Activated CD8-positive, alpha-beta memory T cell treated with anti-CD3 and anti-CD28 coated beads for 24 hours (primary cell): ENCODE data around the gene DFFB.
"Not testable (repeated sequence)": the region's sequence is repeated elsewhere in the genome, so short reads cannot be mapped to it uniquely, and the experiment has no call there.

Source experiments
- DNase-seq: peaks from one replicate; pipeline ENCODE4 v3.0.0-alpha.2; 2020

The DFFB gene

GRCh38 chr1:3911981-3912808 lies 54.9 kb downstream of the DFFB start:
- no peak for DNase-seq

GRCh38 chr1:3912809-3913685 lies 55.8 kb downstream of the DFFB start:
- no peak for DNase-seq

- no peak for DNase-seq
Measured at GRCh38 chr1:3914331-3914851, 57.1 kb downstream of the DFFB start.

DNA sequence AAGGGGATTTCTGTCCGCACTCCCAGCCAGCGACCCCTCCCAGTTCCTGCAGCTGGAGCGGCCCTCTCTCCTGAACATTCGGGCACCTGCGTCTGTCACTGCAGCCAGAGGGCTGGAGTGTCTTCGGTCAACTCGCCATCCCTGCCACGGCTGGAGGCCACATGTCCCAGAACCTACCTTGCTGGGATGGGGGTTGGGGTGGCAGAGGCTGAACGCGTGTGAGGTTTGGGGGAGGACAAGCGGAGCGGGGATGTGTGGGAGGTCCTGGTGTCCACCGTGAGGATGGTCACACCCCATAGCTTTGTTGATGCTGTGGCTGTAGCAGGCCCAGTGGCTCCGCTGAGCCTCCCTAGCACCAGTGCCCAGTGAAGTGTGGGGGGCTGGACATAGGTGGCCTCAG lies 57.6 kb downstream of the DFFB start:
- DNase-seq: no peak

DNA sequence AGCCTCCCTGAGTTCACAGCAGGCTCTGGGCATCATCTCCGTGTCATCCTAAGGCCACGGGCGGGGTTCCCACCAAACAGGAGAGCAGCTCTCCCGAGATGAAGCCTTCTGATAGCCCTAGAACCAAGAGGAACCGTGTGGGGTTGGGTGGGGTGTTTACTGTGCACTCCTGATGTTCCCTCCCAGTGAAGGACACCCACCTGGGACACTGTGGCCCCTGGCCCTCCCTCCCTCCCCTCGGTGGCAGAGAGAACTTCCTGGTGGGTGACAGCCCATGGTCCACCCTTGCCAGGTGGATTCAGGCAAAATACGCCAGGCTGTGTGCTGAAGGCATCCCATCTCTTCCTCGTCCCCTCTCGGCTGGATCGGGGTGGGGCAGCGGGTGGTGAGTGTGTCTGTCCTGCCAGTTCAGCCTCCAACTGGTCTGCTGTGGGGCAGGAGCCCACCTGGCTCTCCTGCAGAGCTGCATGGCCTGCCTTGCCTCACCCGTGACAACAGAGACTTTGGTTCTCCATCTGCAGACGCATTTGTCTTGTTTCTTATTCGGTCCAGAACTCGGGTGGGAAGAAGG lies 58.4 kb downstream of the DFFB start:
- DNase-seq: no peak

DNA sequence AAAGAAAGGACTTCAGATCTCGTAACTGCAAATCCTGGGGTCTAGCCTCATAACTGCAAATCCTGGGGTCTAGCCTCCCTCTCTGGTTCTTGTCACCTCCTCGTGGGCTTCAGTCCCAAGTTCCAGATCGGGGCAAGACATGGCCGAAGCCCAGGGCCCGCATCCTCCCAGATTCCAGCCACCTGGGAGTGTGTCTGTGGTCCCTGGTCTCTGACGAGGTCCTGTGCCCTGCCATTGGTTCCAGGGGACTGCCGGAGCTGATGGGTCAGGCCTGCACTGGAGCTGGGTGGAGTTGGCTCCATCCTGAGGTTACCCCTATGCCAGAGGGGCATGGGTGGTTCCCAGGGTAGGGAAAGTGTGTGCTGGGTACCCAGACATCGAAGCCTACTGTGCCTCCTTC lies 60.5 kb downstream of the DFFB start:
- no peak for DNase-seq

DNA sequence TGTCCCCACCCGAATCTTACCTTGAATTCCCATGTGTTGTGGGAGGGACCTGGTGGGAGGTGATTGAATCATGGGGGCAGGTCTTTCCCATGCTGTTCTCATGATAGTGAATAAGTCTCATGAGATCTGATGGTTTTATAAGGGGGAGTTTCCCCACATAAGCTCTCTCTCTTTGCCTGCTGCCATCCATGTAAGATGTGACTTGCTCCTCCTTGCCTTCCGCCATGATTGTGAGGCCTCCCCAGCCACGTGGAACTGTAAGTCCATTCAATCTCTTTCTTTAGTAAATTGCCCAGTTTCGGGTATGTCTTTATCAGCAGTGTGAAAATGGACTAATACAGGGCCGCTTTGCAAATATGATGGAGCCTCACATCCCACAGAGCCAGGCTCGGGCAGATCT lies 61.1 kb downstream of the DFFB start:
- not testable (repeated sequence) for DNase-seq

GRCh38 chr1:3918966-3919611 lies 61.8 kb downstream of the DFFB start:
- no peak for DNase-seq

GRCh38 chr1:3919706-3920105 lies 62.4 kb downstream of the DFFB start:
- no peak for DNase-seq

GRCh38 chr1:3921765-3922164 lies 64.5 kb downstream of the DFFB start:
- DNase-seq: no peak

DNA sequence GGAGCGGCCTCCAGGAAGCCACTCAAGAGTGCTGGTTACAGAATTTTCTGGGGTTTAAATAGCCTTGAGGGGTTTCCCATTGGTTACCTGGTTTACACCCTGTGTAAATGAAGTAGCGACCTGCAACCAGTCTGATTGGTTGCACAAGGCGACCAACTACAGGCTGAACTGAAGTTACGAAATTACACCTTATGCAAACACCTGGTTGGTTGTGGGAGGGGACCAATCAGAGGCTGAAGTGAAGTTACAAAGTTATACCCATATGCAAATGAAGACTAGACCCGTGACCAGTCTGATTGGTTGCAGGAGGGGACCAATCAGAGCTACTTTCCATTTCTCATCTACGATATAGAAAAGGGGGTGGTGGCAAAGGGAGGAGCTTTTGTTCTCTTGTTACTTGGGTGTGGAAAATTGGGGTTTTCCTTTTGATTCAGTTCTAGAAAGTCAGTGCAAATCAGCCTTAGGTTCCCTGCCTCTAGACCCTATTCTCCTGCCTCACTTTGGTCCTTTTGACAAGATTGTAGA lies 65.0 kb downstream of the DFFB start:
- no peak for DNase-seq

- no peak for DNase-seq
Measured at GRCh38 chr1:3922851-3923250, 65.6 kb downstream of the DFFB start.

DNA sequence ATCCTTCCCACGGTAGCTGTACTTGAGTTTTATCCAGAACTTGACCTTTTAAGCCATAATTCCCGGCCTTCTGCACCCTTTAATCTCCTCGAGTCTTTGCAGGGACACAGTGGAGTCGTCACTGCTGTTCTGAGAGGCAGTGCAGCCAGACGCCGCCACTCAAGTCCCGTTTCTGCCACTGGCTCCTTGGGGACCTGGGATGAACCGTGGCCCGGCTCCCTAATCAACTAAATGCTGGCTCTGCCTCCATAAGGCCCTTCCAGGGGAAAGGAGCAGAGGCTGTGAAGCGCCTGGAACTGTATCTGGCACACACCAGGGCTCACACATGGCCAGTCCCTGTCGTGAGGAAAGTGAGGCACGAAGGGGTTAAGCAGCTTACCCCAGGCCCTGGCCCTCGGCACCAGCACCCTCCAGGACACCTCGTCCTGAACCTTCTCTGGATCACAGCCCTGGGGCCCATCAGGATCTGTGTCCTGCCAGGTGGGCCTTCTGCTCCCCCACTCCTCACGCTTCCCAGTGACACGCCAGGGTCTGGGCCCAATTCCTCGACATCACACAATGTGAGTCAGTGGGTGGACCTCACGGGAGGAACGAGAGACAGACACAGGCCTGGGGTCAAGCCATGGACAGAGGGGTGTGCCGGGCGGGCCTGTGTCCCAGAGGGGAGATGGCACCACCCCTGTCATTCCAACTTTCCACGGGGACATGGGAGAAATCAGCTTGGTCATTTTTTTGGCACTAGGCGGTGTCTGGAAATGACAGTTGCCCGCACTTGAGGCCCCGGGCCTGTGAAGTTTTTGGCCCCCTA lies 66.3 kb downstream of the DFFB start:
- no peak for DNase-seq

DNA sequence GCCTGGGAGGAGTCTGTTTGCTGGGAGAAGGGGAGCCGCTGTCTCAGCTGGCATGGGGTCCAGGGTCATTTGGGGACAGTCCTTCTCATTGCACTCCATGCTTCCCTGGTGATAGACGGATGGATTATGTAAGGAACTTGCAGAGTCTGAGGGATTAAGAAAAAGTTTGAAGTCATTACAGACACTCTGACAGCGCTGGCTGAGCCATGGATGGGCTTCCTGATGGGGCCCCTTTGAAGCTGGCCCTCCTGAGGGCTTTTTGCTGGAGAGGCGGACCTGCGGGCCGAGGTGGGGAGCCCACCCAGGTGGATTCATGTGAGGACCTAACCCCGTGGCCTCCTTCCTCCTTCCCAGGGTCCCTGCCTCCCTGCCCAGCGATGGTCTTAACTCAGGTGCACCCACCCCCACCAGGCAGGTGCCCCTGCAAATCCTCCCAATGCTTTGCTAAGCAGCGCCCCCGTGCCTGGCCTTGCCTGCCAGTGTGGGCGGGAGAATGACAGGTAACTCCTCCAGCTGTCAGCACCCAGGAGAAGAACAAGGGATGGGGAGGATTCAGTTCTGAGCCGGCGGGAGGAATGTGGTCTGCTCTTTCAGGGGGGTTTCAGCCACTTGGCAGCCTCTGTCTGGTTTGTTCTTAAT lies 67.0 kb downstream of the DFFB start:
- DNase-seq: no peak

DNA sequence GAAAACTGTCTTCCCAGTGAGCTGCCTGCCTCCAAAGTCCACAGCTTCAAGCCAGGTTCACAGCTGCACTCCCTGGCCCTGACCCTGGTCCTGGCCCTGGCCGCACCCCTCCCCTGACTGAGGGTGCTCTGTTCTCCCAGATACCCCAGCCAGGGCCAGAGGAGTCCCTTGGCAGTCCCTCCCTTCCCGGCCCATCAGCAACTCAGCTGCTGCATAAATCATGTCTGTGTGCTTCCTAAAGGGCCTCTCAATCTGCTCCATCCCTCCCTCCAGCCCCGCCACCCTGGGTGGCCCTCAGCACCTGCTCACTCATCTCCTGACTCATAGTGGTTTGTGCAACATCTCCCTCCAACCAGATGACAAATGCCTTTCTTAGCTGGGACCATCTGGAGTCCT lies 67.5 kb downstream of the DFFB start:
- no peak for DNase-seq

- DNase-seq: no peak
Measured at GRCh38 chr1:3925256-3925655, 68.0 kb downstream of the DFFB start.

GRCh38 chr1:3925762-3926161 lies 68.5 kb downstream of the DFFB start:
- no peak for DNase-seq

- no peak for DNase-seq
Measured at GRCh38 chr1:3926956-3927355, 69.7 kb downstream of the DFFB start.

- no peak for DNase-seq
Measured at GRCh38 chr1:3928586-3928985, 71.3 kb downstream of the DFFB start.

DNA sequence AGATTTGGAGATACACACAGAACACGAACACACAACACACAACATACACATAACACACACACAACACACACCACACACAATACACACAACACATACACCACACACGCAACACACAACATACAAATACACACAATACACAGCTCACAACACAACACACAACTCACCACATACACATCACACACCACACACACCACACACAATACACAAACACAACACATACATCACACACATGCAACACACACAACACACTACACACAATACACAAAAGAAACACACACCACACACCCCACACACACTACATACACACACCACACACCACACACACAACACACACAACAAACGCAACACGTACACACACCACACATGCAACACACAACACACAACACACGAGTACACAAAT lies 71.8 kb downstream of the DFFB start:
- DNase-seq: no peak

DNA sequence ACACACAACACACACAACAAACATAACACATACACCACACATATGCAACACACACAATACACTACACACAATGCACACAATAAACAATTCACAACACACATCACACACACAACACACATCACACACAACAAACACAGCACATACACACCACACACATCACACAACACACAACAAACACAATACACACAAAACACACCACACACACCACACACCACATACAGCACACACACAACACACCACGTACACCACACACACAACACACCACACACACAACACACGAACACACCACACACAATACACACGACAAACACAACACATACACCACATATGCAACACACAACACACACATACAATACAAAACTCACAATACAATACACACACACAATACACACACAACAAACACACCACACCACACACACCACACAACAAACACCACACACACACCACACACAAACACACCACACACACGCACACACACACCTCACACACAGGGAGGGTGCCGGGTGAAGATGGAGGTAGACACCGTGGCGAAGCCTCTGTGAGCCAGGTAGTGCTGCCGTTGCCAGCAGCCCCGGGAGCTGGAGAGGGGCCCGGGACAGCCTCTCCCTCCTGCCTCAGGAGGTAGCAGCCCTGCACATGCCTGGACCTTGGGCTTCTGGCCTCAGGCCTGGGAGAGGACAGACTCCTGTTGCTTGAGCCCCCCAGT lies 73.2 kb downstream of the DFFB start:
- DNase-seq: no peak
